HEK293T (cell line): ENCODE data around the gene LUC7L.

Source experiments
- CTCF ChIA-PET: fragments of 350-600 bp; formaldehyde crosslinking; extraction: SDS; loops from one replicate; lab custom pipeline; 2021; ENCODE audit warnings: antibody characterized with exemption, inconsistent platforms; lab: Yijun Ruan, JAX
- POLR2A ChIA-PET: fragments of 350-600 bp; formaldehyde crosslinking; extraction: SDS; loops from one replicate; lab custom pipeline; 2020; ENCODE audit warnings: antibody characterized with exemption, inconsistent platforms; lab: Yijun Ruan, JAX
- DNase-seq: peaks from one replicate; pipeline ENCODE4 v3.0.0; 2012; ENCODE audit warnings: mixed read lengths; ENCODE audit errors: extremely low spot score
- ARNT ChIP-seq: fragments of 450-650 bp; IDR thresholded peaks from 2 replicates; pipeline ENCODE4 v1.6.1; 2017; ENCODE audit warnings: mild to moderate bottlenecking
- BHLHE40 ChIP-seq: fragments of 450-650 bp; IDR thresholded peaks from 2 replicates; pipeline ENCODE4 v1.6.1; 2016; ENCODE audit warnings: mild to moderate bottlenecking, moderate library complexity, borderline replicate concordance
- CTBP1 ChIP-seq: fragments of 450-650 bp; IDR thresholded peaks from 2 replicates; pipeline ENCODE4 v1.6.1; 2016; ENCODE audit warnings: borderline replicate concordance
- ELF4 ChIP-seq: fragments of 450-650 bp; IDR thresholded peaks from 2 replicates; pipeline ENCODE4 v1.6.1; 2017; ENCODE audit warnings: antibody characterized with exemption
- FOXA1 ChIP-seq: fragments of 450-650 bp; IDR thresholded peaks from 2 replicates; pipeline ENCODE4 v1.6.1; 2016; ENCODE audit warnings: mild to moderate bottlenecking
- FOXK2 ChIP-seq: fragments of 450-650 bp; IDR thresholded peaks from 2 replicates; pipeline ENCODE4 v1.6.1; 2016; ENCODE audit warnings: mild to moderate bottlenecking
- FOXM1 ChIP-seq: fragments of 450-650 bp; IDR thresholded peaks from 2 replicates; pipeline ENCODE4 v1.6.1; 2017; ENCODE audit warnings: mild to moderate bottlenecking, borderline replicate concordance
- HDGF ChIP-seq: fragments of 450-650 bp; IDR thresholded peaks from 2 replicates; pipeline ENCODE4 v1.6.1; 2017; ENCODE audit warnings: antibody characterized with exemption, borderline replicate concordance
- L3MBTL2 ChIP-seq: fragments of 450-650 bp; conservative IDR thresholded peaks from 2 replicates; pipeline ENCODE4 v1.6.1; 2016; ENCODE audit warnings: mild to moderate bottlenecking
- LEF1 ChIP-seq: fragments of 450-650 bp; IDR thresholded peaks from 2 replicates; pipeline ENCODE4 v1.6.1; 2017; ENCODE audit warnings: mild to moderate bottlenecking, borderline replicate concordance
- NFRKB ChIP-seq: fragments of 450-650 bp; IDR thresholded peaks from 2 replicates; pipeline ENCODE4 v1.6.1; 2016; ENCODE audit warnings: mild to moderate bottlenecking, moderate library complexity
- SP1 ChIP-seq: fragments of 450-650 bp; IDR thresholded peaks from 2 replicates; pipeline ENCODE4 v1.6.1; 2017
- SUZ12 ChIP-seq: fragments of 450-650 bp; IDR thresholded peaks from 2 replicates; pipeline ENCODE4 v1.6.1; 2016; ENCODE audit warnings: mild to moderate bottlenecking
- TARDBP ChIP-seq: fragments of 450-650 bp; IDR thresholded peaks from 2 replicates; pipeline ENCODE4 v1.6.1; 2016
- ZNF384 ChIP-seq: fragments of 450-650 bp; IDR thresholded peaks from 2 replicates; pipeline ENCODE4 v1.6.1; 2016
- TF ChIP-seq, protein P1 (sequence below): fragments of 450-650 bp; IDR thresholded peaks from 2 replicates; pipeline ENCODE4 v1.6.1; 2016

The LUC7L gene

GRCh38 chr16:185691-186090 is 43.6 kb downstream of the LUC7L start:
- POLR2A ChIA-PET: no interaction called here
- no peak for DNase-seq
- CTCF ChIA-PET: no interaction called here
- TF ChIP-seq FOXM1 (no peak), LEF1 (no peak), CTBP1 (no peak), ELF4 (no peak), TARDBP (no peak)

- no peak for DNase-seq
- no peak for TF ChIP-seq ZNF384
- no peak for TF ChIP-seq L3MBTL2
- ChIA-PET POLR2A (no interaction called here), CTCF (no interaction called here)
Measured at GRCh38 chr16:185213-185612, 44.0 kb downstream of the LUC7L start.

DNA sequence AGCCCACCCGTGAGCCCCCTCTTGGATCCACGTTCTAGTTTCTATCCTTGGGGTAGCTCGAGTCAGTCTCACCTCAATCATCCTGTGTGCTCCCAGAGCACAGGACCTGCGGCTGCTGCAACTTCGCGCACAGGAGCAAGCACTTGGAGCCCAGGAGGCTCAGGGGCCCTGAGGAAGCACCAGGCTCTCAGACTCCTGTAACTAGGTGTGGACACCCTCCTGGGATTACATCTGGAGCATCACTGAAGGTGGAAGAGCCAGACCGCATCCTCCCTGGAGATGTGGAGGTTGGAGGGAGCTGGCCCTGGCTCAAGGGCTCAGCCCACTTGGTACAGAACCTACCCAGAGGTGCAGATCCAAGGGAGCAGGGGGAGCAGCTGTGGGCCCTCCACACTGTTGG is 46.2 kb downstream of the LUC7L start:
- no peak for TF ChIP-seq CTBP1
- no peak for TF ChIP-seq LEF1
- no peak for TF ChIP-seq ARNT
- TF ChIP-seq ELF4: no peak
- TF ChIP-seq BHLHE40: no peak
- no peak for TF ChIP-seq FOXK2
- no peak for TF ChIP-seq NFRKB
- no peak for TF ChIP-seq SP1
- TF ChIP-seq, protein P1, sequence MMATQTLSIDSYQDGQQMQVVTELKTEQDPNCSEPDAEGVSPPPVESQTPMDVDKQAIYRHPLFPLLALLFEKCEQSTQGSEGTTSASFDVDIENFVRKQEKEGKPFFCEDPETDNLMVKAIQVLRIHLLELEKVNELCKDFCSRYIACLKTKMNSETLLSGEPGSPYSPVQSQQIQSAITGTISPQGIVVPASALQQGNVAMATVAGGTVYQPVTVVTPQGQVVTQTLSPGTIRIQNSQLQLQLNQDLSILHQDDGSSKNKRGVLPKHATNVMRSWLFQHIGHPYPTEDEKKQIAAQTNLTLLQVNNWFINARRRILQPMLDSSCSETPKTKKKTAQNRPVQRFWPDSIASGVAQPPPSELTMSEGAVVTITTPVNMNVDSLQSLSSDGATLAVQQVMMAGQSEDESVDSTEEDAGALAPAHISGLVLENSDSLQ: no peak
- TF ChIP-seq FOXM1: no peak
- no peak for TF ChIP-seq SUZ12
- no peak for TF ChIP-seq HDGF
- TF ChIP-seq TARDBP: no peak
- TF ChIP-seq FOXA1: no peak
- ChIA-PET CTCF (interaction anchor here (2.0 kb wide), 1 partner anchor 76 kb away, joined by 8 read pairs; no protein-coding TSS in a partner anchor), POLR2A (no interaction called here)
- DNase-seq: no peak

DNA sequence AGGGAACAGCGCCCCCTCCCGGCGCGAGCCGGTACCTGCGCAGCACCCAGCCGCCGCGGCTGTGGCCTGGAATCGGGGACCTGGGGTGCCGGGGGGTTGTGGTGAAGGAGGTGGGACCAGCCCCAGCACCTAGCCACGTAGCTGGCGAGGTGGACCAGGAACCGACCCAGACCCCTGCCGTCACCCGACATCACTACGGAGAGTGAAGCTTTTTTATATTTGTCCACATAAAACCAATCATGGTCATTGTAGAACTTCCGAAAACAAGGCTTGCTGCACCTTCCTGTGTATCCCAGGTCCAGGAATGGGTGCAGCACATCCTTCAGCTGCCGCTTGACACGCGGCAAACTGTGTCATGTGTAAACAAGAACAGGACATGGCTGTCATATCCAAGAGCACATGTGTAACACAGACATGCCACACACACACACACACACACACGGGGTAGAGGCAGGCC is 47.7 kb downstream of the LUC7L start:
- peak; percentile 88 for DNase-seq
- CTCF ChIA-PET: interaction anchor here (0.6 to 2.0 kb wide), 4 partner anchors 10 to 171 kb away, joined by 3 to 8 read pairs (median 7); partner anchors contain the start of gene AXIN1
- POLR2A ChIA-PET: no interaction called here
- TF ChIP-seq ARNT (no peak), FOXK2 (no peak), SP1 (no peak), TARDBP (no peak), ZNF384 (no peak), FOXM1 (no peak), FOXA1 (no peak), NFRKB (no peak), HDGF (no peak), CTBP1 (no peak), ELF4 (no peak), BHLHE40 (no peak)

- CTCF ChIA-PET: interaction anchor here (0.8 to 1.5 kb wide), 3 partner anchors 109 to 1382 kb away, joined by 3 to 7 read pairs (median 3); partner anchors contain the start of gene RHBDF1
- DNase-seq: no peak
- TF ChIP-seq L3MBTL2 (peak; percentile 98), ELF4 (no peak)
- POLR2A ChIA-PET: interaction anchor here (0.8 to 0.9 kb wide), 2 partner anchors 59 to 73 kb away, joined by 3 read pairs; no protein-coding TSS in a partner anchor
Measured at GRCh38 chr16:180681-181564, 48.3 kb downstream of the LUC7L start.

DNA sequence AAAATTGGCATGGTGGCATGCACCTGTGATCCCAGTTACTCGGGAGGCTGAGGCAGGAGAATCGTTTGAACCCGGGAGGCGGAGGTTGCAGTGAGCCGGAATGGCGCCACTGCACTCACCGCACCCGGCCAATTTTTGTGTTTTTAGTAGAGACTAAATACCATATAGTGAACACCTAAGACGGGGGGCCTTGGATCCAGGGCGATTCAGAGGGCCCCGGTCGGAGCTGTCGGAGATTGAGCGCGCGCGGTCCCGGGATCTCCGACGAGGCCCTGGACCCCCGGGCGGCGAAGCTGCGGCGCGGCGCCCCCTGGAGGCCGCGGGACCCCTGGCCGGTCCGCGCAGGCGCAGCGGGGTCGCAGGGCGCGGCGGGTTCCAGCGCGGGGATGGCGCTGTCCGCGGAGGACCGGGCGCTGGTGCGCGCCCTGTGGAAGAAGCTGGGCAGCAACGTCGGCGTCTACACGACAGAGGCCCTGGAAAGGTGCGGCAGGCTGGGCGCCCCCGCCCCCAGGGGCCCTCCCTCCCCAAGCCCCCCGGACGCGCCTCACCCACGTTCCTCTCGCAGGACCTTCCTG is 49.1 kb downstream of the LUC7L start, which contains the start of gene HBQ1:
TSS of gene HBQ1 (plus strand) at position 359 of the 575 bp plus-strand sequence. CDS start at position 387, 28 bp downstream.
- ChIA-PET POLR2A (interaction anchor here (0.8 to 0.9 kb wide), 2 partner anchors 58 to 73 kb away, joined by 3 read pairs; no protein-coding TSS in a partner anchor), CTCF (interaction anchor here (0.8 to 1.1 kb wide), 2 partner anchors 108 to 1383 kb away, joined by 3 read pairs; partner anchors contain the start of gene RHBDF1)
- TF ChIP-seq FOXA1 (no peak), ARNT (no peak), LEF1 (no peak), SP1 (no peak), FOXK2 (no peak), HDGF (no peak), CTBP1 (no peak), TARDBP (no peak), ELF4 (no peak), SUZ12 (no peak), FOXM1 (no peak), NFRKB (no peak)
- TF ChIP-seq, protein P1: no peak
- peak; percentile 52 for DNase-seq
